ENCODE results near the gene LCA5L.
"Not testable (repeated sequence)": the region's sequence is repeated elsewhere in the genome, so short reads cannot be mapped to it uniquely, and the experiment has no call there.

Gene LCA5L

DNA sequence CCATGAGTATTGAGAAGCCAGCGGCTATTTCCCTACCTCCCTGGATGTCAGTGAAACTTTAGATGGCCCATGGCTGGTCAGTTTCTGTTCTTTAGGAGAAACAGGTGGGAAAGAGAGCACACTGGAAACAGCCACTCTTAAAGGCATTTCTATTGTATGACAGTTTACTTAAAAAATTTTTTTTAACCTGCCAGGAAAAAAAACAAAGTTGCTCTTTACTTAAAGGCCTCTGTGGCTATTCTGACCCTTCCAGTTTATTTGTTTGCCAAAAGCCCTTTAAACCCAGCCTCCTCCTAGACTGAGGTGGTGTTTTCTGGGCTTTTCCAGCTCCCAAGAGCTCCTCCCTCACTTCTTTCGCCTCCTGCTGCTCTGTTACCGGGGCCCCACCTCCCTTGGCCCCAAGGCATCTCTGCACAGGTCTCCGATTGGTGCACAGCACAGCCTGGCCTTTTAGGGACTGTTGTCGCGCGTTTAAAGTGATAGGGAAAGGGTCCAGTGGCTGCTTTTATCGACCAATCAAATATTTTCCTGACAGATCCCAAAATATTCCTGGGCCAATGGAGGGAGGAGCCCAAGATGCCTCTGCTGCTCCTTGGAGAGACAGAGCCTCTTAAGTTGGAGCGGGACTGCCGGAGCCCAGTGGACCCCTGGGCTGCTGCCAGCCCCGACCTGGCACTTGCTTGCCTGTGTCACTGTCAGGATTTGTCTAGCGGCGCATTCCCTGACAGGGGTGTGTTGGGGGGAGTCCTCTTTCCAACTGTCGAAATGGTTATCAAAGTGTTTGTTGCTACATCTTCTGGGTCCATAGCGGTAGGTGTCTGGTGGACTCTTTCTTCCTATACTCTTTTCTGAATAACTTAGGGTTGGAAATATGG, 6.0 kb upstream of the LCA5L start, which contains the start of gene SH3BGR:
Gene SH3BGR (plus strand): TSS at position 639 of the 875 bp plus-strand sequence. CDS start 127 bp downstream, at position 766.
- no peak for DNase-seq

DNA sequence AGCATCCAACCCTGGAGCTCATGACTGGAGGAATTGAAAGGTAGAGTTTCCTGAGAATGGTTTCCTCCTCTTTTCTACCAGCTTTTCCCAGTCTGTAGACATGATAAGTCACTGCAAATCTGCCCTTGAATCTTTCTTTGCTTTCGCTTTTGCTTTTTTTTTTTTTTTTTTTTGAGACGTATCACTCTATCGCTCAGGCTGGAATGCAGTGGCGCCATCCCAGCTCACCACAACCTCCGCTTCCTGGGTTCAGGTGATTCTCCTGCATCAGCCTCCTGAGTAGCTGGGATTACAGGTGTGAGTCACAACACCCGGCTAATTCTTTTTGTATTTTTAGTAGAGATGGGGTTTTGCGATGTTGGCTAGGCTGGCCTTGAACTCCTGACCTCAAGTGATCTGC, 1.7 kb upstream of the LCA5L start:
- DNase-seq: no peak

DNA sequence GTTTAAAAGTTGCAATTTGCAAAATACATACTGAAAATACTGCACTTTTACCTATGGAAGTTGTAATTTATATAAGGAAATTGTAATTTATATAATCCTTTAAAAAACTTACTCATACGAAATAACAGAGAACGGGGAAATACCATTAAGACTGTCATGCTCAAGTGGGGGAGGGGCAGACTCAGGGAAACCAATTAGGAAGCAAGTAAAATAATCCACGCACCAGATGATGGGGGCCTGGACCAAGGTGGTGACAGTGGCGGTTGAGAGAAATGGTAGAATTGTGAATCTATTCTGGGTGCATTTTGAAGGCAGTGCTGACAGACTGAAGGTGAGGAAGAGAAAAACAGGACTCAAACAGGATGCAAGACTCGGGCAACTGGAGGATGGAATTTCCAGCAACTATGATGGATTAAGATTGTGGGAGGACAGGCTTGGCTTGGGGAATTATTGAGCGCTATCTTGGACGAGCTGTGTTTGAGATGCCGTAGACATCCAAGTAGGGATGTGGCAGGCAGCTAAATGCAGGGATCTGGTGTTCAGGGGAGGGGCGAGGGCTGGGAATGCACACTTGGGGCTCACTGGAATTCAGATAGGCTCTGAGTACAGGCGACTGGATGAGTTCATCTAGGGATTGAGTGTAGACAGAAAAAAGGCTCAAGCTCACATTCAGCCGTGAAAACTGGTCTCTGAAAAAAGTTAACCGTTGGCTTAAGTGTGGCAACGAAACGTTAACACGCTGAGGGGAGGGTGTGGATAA, 977 bp downstream of the LCA5L start:
- DNase-seq: no peak

DNA sequence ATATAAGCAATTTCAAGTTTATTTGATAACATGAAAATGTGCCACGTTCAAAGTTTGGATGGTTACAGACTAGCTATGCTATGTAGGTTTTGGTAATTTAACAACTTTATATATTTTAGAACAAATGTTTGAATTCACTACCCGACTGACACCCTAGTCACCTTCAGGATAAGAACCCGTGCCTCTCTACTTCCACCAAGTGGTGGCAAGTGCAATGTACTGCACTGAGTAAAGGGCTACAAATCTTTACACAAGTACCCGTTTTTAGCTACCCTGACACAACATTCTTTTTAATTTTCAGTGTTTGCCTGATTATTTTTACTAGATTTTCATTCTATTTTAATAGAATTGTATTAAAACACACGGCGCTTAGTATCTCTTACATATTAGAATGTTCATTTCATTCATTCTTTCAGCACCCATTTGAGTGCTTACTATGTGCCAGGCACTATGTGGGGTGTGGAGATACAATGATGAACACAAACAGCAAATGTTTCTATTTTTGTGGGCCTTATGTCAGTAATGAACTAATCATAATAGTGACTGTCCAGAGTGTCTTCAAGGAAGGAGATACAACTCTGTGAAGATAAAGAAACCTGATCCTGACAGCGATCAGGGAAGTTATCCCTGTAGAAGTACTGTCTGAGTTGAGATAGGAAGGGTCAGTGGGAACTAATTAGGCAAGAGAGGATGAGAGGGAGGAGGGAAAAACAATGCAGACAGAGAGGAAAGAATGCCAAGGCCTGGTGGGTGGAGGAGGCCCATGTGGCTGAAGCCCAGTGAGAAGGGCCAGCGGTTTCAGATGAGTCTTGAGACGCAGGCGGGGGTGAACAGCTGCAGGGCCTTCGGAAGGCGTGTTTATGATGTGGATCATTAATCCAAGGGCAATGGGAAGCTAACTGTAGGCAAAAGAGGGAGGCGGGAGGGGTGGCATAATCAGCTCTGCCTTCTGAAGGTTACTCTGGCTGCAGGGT, 3.8 kb downstream of the LCA5L start:
- peak; percentile 27 for DNase-seq

DNA sequence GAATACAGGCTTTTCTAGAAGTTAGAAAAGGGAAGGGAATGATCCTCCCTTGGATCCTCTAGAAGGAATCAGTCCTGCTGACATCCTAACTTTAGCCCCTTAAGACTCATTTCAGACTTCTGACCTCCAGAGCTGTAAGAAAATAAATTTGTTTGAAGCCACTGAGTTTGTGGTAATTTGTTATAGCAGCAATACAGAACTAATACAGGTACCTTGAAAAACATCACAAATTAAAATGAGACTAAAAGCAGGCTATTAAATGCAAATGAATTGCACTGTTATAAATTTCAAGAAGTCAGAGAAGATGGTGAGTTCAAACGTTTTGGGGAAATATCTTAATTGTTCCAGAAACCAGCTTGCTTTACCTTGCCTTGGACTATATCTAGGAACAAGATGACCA, 6.3 kb downstream of the LCA5L start:
- DNase-seq: no peak

DNA sequence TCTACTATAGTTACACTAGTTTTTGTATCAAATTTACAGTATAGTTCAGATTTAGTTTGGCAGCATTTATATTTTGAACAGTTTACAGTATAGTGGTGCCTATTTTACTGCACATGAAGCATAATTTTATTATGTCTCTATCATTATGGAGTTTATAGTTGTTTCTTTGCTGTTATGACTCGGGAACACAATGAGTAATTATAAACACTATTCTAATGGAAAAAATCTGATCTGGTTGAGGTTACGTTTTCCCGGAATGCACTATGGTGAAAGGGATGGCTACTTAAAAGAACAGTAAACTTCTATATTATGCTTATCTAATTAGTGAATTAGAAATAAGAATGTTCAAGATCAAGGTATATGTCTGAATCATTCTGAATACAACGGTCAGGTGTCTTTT, 10.6 kb downstream of the LCA5L start:
- DNase-seq: no peak

DNA sequence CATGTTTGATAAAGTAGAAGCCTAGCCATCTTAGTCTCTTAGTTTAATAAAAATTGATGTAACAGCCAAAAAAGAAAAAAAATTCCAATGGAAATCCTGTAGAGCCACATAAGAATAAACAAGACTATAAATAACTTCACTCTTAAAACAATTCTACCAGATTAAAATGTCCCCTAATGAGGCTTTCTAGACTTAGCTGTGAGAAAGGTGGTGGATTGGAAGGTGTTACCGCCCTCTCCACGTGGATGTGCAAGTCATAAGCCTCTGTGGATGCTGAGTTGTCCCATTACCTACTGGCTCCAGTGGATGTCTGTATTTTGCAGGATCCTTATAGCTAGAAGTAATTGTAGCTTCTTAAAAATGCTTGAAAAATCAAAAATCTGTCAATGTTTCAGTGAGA, 14.6 kb downstream of the LCA5L start:
- no peak for DNase-seq

DNA sequence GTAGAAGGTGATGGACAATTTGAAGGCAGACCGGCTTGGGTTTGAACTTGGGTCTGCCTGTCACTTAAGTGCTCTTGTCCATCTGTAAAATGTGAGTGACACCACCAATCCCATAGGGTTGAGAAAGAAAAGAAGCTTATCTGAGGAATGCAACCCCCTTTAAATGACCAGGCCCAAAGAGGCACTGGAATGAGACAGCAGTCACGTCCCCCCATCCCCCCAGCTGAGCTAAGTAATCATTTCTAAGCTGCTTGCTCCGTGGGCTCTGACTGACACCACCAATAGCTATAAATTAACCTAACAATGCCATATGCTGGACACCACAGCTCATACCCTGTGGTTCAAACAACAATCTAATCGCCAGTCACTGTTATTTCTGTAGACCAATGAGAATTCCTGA, 15.1 kb downstream of the LCA5L start:
- no peak for DNase-seq

DNA sequence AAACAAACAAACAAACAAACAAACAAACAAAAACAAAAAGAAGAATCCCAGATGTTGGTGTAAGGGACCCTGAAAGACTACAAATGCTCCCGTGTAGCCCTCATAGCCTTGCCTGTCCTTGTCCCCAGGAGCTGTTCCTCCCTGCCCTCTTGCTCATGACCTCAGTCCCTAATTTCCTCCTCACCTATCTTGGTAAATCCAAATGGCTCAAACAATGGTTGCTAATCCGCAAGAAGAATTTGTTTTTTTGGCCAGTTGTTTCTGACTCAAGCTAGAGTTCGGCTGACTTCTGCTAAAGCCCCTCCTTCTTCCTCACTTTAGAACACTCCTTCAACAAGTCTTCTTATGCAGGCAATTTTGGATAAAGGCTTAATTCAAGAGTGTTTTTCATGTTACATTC, 15.6 kb downstream of the LCA5L start:
- no peak for DNase-seq

DNA sequence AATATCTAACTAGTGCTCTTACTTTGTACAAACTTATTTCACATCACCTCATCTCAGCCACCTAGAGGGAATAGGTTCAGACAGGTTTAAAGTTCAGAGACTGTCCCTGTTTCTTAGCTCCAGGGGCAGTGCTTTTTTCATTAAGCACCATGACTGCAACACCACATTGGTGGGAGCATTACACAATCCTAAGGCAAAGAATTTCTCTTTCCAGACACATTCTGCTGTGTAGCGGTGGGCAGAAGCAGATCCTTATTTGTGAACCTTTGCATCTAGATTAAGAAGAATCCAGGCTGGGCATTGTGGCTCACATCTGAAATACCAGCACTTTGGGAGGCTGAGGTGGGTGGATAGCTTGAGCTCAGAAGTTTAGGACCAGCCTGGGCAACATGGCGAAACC, 16.1 kb downstream of the LCA5L start:
- DNase-seq: no peak

DNA sequence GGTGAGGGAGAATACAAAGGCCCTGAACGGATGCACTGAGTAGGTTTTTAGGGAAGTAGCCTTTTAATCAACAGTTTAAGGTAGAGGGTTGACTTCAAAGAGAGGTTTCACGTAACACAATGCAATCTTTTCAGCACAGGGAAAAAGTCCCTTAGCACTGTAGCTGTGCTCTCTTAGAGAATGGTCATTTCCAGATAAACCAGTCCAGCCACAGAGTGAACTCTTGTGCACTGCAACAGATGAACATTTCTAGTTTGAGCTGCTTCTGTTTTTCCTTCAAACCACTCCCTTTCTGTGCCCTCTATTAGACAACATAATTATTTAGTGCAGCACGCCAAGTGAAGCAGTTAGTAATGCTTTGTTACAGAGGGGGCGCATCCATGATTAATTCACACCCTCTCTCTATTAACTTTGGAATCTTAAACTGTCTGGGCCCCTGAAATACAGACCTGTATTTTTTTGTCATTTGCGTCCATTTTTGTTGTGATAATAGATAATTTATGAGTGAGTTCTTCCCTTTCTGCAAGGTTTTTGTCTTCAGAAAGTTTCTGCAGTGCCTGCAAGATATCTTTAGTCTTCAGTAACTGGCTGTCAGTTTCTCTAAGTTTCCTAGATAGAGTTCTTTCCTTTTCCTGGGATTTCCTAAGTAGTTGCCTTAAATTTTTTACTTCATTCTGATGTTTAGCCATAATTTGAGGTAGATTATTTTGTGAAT, 22.9 kb downstream of the LCA5L start:
- no peak for DNase-seq

DNA sequence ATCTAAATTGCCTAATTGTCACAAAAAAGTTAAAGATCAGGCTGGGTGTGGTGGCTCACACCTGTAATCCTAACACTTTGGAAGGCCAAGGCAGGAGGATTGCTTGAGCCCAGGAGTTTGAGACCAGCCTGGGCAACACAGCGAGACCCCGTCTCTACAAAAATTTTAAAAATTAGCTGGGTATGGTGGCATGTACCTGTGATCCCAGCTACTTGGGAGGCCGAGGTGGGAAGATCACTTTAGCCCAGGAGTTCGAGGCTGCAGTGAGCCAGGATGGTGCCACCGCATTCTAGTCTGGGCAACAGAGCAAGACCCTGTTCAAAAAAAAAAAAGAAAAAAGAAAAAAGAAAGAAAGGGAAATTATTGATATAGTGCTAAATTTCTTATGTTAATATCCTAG, 26.4 kb downstream of the LCA5L start:
- not testable (repeated sequence) for DNase-seq

DNA sequence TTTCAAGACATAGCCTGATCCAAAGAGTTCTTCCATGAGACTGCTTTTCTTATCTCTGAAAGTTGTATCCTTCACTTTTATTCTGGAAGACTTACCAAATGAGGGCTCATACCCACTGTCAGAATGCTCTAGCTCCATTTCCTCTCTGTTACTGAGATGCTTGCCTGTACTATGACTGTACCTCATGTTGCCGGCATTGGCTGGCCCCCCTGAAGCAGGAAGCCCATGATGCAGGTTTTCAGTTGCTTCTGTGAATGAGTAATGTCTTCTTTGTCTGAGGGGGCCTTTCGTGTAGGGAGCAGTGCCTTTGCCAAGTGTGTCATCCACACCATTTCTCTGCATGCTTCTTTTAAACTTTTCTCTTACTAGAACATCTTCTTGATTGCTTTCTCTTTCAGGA, 39.5 kb downstream of the LCA5L start:
- no peak for DNase-seq

DNA sequence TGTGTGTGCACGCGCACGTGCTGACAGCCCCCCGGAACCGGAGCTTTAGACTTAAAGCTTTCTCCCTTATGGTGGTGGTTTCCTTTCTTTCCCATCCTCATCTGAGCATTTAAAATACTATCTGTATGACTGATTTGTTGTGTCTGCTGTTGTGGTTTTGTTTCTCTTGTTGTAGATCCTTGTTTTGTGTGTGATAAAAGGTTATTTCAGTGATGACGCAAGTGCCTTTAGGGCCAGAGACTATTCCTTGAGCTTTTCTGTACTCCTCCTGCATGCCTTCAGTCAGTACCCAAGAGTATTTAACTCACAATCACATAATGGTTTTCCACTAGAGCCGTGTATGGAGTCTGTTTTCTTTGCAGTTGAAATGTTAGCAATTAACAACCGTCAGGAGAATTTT, 45.4 kb downstream of the LCA5L start:
- DNase-seq: no peak

DNA sequence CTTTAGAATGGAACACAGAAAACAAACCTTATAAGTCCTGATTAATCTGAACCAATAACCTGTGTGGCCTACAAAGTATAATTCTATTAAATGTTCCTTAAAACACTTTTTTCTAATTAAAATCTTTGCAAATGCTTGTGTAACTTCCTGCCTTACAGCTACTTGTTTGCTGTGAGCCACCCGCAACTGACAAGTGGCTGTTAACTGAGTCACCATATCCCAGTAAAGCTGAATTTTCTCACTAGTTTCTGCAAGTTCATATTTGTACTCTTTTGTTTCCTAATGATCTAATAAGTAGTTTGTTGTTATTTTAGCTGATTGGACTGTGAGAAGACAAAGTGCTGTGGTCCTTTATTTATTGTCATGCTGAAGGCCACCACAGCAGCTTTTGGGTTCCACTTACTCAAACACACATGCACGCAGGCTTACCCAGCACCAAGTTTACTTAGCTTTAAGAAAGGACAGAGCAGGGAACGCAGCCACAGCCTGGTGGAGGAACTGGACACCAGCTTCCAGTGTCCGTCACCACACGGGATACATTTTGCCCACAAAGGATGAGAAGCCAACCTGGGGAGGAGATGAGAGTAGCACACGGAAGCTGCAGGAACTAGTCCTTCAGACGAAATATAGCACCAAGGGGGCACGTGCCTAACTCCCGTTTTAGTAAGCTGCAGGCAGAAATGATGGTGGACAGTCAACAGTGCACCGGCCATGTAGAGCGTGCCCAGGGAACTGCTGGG, 47.8 kb downstream of the LCA5L start:
- no peak for DNase-seq

DNA sequence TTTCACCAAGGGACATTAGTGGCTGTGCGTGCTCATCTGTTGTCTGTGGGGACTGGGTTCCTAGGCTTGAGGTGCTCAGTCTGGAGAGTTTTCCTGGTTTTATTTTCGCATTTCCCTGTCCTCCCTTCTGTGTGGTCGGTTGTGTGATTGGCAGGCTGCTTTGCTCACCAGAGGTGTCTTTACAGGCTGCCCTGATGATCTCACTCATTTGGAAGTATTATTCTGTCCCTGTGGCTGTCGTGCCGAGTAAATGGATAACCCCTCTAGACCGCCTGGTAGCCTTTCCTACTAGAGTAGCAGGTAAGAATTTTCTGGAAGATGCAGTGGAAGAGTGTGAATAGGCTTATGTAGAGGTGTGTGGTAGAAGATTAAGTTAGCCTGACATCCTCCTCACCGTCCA, 52.6 kb downstream of the LCA5L start:
- DNase-seq: no peak

DNA sequence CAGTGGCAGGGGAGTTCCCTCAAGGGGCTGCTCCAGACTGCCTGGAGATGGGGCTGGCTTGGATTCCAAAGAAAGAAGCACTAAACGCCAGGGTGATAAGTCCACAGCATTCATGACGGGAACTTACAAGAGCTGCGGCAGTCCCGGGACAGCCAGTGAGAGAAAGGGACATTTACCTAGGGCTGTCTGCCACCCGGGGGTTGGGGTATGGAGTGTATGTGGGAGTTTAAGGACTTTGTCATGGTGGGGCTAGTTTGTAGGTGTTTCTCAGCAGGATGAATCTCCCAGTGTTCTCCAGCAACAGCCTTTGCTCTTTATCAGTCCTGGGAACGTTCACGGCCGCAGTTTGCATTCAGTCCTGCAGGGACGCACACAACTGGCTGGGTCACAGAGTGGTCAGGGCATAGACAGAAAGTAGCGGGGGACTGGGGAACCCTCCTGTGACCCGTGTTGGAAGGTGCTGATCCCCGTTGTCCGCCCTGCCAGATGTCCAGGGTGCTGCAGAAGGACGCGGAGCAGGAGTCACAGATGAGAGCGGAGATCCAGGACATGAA, 55.3 kb downstream of the LCA5L start:
- no peak for DNase-seq

DNA sequence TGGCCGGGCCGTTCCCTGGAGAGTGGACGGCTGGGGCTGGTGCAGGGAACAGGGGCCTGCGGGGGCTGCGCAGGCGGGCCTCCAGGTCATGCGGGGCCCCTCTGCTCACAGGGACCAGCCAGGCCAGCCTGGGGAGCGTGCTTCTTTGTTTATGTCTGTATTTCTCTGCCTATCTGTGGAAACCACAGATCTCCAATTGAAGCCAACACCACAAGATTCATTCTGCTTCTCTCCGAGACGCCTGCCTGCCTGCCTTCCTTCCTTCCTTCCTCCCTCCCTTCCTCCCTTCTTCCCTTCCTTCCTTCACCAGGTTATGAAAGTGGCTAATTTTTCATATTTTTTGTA, 56.8 kb downstream of the LCA5L start:
- no peak for DNase-seq

DNA sequence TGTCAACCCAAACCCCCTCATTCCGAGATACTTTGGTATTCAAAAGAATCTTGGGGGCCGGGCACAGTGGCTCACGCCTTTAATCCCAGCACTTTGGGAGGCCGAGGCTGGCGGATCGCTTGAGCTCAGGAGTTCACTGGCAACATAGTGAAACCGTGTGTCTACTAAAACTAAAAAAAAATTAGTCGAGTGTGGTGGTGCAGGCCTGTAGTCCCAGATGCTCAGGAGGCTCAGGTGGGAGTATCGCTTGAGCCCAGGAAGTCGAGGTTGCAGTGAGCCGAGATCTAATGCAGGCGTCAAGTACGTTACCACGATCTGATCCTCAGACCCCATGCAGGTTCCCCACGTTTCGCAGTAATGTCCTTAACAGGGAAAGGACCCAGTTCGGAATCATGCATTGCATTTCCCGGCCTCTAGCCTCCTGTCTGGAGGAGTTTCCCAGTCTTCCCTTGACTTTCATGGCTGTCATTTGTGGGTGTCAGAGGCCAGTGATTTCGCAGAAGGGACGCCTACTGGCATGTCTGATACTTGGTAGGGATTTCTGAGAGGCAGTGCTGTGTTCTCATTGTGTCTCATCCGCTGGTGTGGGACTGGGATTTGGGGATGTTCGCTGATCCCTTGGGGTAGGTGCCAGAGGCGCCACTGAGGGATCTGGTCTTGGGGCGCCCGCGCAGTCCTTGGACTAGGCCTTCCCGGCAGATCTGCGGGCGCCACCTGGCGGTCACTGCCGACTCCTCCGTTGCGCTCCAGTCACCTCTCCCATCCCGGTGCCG, 57.4 kb downstream of the LCA5L start:
- peak; percentile 15 for DNase-seq

DNA sequence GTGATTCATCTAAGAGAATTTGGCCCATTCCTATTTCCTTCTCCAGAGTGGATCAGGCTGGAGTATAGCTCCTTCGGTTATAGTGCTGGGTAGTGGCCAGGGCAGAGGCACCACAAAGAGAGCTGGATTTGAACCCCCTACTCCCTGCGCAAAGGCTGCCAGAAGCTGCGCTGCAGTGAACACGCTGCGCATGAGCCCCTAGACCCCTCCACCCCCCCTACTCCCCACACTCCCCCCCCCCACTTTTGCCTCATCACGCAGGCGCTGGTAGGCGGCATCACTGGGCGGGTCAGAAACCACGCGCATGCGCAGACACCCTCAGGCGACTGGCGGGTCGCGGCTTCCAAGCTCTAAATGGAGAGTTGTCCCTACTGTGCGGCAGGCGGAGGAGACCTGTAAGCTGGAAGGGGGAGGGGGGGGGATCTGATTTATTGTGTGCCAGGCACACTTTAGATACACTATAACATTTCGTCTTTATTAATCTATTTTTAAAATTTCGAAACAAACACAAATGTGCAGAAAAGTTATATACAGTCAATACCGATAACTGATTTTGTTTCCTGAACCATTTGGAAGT, 58.0 kb downstream of the LCA5L start:
- DNase-seq: peak; percentile 66
